Fibroblast of skin of right biceps (primary cell): ENCODE results near the gene PAX5.

ENCODE experiments used
- DNase-seq: peaks from one replicate; pipeline ENCODE4 v3.0.0-alpha.2; 2013

PAX5 gene

GRCh38 chr9:36950389-36950788, 83.7 kb downstream of the PAX5 start:
- no peak for DNase-seq

GRCh38 chr9:36949466-36949865, 84.6 kb downstream of the PAX5 start:
- DNase-seq, result no peak

- DNase-seq, result no peak
Observed at GRCh38 chr9:36948051-36948450, 86.0 kb downstream of the PAX5 start.

- DNase-seq, result peak; percentile 55
Observed at GRCh38 chr9:36946653-36947052, 87.4 kb downstream of the PAX5 start.

GRCh38 chr9:36945999-36946398, 88.1 kb downstream of the PAX5 start:
- no peak for DNase-seq

GRCh38 chr9:36942891-36943290, 91.2 kb downstream of the PAX5 start:
- no peak for DNase-seq

- no peak for DNase-seq
Observed at GRCh38 chr9:36941441-36941840, 92.6 kb downstream of the PAX5 start.

- no peak for DNase-seq
Observed at GRCh38 chr9:36940881-36941280, 93.2 kb downstream of the PAX5 start.

GRCh38 chr9:36940500-36940853, 93.6 kb downstream of the PAX5 start:
- DNase-seq, result no peak

- DNase-seq, result no peak
Observed at GRCh38 chr9:36939655-36940499, 94.2 kb downstream of the PAX5 start.

- no peak for DNase-seq
Observed at GRCh38 chr9:36939214-36939613, 94.9 kb downstream of the PAX5 start.

- DNase-seq, result no peak
Observed at GRCh38 chr9:36938617-36939016, 95.5 kb downstream of the PAX5 start.

- no peak for DNase-seq
Observed at GRCh38 chr9:36937951-36938350, 96.1 kb downstream of the PAX5 start.

GRCh38 chr9:36937346-36937745, 96.7 kb downstream of the PAX5 start:
- no peak for DNase-seq

- DNase-seq, result no peak
Observed at GRCh38 chr9:36936498-36936831, 97.6 kb downstream of the PAX5 start.

GRCh38 chr9:36935768-36936497, 98.1 kb downstream of the PAX5 start:
- DNase-seq, result no peak

- DNase-seq, result no peak
Observed at GRCh38 chr9:36935332-36935731, 98.7 kb downstream of the PAX5 start.

GRCh38 chr9:36934478-36935065, 99.5 kb downstream of the PAX5 start:
- no peak for DNase-seq

- no peak for DNase-seq
Observed at GRCh38 chr9:36933676-36934215, 100.3 kb downstream of the PAX5 start.

- DNase-seq, result no peak
Observed at GRCh38 chr9:36932198-36932597, 101.9 kb downstream of the PAX5 start.

GRCh38 chr9:36930941-36931340, 103.1 kb downstream of the PAX5 start:
- DNase-seq, result no peak

GRCh38 chr9:36929350-36929675, 104.8 kb downstream of the PAX5 start:
- no peak for DNase-seq

GRCh38 chr9:36928670-36929349, 105.3 kb downstream of the PAX5 start:
- peak; percentile 74 for DNase-seq
